ENCODE data around the gene RHBDD3.
"Not testable (repeated sequence)": the region's sequence is repeated elsewhere in the genome, so short reads cannot be mapped to it uniquely, and the experiment has no call there.

Gene RHBDD3

DNA sequence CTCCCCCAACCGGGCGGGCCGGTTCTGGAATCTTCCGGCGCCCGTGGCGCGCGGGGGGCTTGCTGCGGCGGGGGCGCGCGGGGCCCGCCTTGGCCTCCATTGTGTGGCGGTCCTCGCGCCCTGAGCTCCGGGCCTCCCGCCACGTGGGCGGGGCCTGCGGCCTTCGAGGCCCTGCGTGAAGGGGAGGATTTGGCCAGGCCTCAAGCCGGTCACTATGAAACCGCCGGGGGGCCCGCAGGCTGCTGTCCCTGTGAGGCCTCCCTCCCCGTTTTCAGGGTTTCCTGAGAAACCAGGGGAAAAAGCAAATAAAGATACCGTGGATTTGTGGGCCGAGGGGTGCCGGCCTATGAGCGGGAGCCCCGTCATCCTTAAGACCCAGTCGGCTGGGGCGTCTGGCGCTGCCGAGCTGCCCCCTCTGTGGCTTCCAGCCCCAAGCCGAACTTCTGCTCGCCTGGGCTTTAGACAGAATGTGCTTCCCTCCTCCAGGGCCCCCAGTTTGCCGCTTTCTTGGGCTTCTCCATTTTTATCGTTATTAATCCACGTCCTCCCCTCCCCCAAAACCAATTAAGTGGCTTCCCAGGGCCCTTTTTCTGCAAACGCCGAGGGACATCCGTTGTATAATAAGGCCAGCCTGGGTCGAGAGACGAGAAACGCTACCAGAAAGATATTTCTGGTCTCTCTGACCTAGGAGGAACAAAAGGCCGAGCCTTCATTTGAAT lies 889 bp upstream of the RHBDD3 start:
- DNase-seq, result no peak

DNA sequence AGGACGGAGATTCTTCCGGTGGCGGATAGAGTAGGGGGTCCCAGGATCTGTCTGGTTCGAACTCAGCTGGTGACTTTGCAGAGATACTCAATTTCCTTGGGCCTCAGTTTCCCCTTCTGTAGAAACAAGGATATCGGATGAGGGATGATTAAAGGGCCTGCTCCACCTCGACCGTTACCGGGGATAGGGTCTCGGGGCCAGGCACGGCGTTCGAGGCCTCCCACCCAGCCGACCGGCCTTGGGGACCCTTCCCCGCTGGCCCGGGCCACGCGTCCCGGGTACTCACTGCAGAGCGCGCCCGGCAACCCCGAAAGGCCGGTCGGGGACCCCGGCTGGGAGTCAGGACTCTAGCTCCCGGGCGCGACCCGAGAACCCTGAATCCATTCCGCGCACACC lies 321 bp downstream of the RHBDD3 start:
- no peak for DNase-seq

DNA sequence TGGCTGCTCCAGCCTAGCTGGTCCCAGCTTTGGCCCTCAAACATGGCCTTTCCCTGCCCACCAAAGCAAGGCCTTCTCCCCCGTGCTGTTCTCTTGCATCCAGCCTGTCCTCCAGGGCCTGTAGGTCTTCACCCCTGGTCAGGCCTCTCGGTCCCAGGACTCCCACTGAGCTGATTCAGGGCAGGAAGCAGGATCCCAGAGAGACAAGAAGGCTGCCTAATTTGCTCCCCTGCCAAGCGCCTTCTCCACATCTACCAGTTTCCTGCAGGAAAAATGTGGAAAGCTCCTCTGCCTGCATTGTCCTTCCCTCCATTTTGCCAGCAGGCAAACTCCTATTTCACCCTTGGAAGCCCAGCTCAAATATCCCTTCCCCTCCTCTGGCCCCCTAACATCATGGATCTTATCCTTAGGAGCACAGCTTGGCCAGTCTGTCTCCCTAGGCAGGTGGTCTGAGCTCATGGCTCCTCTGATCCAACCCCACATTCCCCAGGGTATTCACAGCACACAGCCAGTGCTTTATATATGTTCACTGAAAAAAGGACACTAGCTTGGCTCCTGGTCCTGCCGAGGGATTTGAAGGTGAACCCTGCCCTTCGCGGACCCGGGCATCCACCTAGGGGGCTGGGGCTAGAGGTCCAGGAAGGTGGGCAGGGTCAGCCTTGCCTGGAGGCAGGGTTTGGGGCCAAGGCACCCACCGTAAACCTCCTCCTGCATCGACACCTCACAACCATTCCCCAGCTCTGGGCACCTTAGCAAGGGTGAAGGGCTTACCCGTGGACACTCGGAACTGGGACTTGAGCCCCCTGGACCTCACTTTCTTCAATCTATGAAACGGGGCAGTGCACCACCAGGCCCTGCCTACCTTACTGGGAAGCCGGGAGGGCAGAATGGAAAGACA lies 968 bp downstream of the RHBDD3 start:
- DNase-seq, result no peak

DNA sequence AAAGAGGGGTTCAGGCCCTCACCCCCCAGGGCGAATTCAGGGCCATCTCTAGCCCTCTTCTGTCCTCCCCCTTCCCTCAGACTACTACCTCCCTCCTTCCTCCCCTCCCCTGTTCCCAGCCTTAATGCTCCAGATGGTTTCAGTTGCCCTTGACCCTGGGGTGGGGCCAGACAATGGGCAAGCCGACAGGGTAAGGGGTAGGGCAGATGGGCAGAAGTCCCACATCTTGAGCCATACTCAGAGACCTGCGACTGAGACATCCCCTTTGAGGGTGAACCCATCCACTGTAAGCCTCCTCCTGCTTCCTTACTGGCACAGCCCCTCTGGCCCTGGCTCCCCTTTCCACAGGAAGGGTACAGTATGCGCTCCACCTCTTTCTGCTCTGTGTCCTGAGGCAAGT lies 1.9 kb downstream of the RHBDD3 start:
- no peak for DNase-seq

DNA sequence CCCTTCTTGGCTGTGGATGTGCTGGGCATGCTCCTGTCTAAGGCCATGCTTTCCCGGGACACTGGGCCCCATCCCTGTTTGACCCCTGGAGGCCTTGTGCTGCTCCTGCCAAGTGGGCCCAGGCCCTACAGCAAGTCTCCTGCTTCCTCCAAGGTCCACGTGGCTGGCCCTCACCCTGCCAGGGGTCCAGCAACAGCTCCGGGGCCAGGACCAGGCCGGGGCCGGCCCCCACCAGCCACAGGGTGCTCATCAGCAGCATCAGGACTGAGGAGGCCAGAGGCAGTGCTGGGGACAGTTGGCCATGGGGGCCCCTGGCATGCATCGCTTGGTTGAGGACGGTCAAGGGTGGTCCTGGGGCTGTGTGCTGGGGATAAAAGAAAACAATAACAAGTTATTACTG lies 2.5 kb downstream of the RHBDD3 start:
- DNase-seq, result no peak

DNA sequence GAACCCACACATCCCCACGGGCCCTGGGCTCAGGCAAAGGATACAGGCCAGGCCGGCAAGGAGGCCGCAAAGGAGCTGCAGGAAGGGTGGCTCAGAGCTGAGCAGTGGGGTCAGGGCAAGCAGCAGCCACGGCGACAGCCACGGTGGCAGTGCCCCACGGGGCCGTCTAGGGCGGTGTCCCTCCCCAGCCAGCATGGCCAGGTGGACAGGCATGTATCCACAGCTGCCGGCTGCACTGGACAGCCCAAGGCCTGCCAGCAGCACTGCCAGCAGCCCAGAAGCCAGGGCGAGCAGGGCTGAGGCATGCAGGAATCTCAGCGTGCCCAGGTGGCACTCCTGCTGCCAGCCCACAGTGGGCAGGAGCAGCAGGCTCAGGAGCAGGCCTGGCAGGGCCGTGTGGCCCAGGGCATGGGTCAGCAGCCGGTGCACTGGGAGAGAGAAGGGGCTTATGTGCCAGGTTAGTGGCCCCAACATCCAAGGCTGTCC lies 3.9 kb downstream of the RHBDD3 start:
- DNase-seq, result no peak

DNA sequence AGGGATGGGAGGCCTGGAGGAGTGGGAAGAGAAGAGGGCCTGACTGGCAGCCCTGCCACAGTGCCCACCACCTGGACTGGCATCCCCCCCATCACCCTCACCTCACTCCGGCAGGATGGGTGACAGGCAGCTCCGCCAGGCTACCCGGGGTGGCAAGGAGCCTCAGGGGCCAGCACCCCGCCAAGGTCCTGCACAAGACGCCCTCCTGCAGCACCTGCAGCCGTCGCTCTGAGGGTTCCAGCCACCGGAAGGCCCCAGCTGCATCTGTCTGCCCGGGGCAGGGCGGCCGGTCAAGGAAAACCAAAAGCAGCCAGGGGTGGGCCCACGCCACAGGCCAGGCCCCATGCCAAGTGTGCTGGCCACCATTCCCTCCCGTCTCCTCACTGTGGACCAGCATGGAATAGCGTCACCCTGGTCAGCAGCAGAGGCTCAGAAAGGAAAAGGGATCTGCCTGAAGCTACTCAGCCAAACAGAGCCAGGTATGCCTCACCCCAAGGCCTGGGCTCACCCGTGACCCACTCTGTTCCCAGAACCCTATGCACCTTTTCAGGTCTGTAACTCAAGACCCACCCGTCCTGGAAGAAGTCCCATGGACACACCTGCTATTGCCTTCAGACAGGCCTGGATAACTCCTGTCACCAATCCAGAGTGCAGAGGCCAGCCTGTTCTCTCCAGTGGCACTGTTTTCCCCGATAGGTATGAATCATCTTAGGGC lies 7.0 kb downstream of the RHBDD3 start:
- DNase-seq, result no peak

DNA sequence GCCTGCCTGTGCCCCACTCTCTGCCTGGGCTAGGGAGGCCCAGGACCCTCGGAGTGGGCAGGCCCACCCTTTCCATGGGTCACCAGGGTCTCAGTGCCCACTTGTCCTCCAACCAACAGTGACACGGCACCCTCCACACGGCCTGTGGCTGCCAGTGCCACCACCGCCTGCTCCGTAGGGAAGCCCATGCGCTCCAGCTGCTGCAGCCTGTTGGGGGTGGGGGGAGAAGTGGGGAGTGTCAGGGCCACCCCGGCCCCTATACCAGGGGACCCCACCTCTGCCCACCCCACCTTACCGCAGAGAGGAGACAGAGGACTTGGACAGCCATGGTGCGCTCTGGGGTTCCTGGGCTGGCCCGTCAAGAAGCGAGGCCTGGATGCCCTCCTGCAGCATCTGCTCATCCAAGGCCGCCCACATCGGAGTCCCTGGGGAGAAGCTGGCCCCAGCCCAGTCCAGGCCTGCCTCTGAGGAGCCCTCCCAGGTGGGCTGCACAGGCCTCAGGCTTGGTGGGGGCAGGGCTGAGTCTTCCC lies 7.7 kb downstream of the RHBDD3 start:
- DNase-seq, result no peak

DNA sequence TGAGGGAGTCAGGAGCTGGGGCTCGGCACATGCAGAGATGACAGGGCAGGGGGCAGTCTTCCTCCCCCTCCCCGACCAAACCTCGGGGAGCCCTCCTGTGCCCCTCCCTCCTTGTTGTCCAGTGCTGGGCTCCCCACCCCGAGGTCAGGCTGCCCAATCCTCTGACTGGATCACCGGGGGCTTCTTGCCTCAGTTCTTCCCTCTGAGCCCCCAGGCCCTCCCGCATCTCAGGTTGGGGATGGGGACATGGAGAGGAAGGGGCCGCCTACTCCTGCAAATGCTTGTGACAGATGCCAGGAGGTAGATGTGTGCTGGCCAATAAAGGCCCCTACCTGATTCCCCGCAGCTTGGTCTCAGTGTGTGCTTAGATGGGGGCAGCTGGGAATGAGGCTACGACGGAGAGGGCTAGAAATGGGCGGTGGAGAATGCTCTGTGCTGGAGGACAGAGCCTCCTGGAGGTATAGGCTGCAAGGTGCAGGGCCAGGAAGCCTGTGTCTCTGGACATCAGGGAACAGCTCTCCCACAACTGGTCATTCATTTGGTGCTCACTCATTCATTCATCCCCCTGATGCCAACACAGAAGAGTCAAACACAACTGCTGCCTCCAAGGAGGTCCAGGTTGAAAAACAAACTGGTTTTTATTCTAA lies 8.4 kb downstream of the RHBDD3 start:
- no peak for DNase-seq

DNA sequence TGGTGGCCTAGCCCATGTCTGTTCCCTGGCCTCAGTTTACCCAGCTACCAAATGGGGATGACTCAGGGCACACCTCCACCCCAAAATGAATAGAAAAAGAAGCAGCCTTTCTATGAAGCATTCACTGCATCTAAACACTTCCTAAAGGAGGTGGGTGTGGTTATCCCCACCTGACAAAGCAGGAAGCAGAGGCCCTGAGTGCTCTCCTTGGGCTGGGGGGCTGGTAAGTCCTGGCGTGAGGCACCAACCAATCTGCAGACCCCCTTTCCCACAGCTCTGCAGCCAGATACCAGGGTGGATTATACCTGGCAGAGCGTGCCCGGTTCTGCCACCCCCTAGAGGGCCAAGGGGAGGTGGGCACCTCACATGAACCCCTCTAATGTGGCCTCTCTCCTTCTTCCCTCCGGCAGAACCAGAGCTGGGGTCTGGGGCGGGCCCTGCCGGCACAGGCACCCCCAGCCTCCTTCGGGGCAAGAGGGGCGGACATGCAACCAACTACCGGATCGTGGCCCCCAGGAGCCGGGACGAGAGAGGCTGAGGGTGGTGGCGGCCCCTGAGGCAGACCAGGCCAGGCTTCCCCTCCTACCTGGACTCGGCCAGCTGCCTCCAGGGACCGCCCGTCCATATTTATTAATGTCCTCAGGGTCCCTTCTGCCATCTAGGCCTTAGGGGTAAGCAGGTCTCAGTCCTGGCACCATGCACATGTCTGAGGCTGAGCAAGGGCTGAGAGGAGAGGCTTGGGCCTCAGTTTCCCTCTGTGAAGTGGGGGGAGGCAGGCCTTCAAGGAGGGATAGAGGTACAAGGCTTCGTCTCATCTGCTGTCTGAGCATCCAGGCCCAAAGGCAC lies 9.2 kb downstream of the RHBDD3 start:
- no peak for DNase-seq

DNA sequence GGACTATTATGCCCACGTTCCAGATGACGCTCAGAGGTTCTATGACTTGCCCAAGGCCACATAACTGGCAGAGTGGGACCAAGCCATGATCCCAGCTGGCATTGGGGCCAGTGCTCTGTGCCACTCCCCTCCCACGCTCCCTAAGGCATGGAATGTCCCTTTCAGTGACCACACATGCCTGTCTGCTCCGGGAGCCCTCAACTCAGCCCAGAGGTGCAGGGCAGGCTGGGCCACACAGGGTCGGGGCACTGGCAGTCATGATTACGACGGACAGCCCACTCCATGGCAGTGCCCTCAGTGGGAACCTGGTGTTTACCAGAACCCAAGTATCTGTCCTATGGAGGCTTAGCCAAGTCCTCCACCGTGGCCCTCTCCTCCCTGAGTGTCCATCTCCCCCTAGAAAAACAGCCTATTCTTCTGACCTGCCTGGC lies 10.0 kb downstream of the RHBDD3 start:
- DNase-seq, result no peak

DNA sequence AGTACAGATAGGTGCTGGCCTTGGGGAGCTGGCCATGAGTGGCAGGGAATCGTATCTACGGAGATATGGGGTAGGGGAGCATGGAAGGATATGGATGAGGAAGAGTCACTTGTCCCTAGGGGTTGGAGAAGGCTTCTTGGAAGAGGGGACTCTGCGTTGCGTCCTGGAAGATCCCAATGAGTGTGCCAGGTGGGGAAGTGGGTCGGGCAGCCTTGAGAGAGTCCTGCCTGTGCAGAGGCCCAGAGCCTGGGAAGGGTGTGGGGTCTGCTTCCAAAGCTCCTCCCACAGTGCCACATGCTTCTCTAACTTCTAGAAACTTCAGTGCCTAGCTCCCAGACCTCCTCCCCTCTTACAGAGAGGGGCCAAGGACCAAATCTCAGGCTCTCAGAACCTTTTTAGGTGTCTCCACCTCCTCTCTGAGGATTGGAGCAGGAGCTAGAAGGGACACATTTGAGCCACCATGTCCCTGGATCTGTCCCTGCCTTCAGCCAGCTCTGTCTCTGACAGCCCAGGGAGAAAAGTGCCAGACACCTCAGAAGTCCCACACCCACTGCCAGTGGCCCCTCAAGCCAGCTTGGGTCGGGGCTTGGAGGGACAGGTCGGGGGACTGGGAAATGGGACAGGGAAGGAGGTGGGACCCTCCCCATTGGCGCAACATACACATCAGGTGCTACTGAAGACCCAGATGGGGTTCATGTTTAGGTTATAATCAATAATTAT lies 11.0 kb downstream of the RHBDD3 start:
- DNase-seq, result no peak

DNA sequence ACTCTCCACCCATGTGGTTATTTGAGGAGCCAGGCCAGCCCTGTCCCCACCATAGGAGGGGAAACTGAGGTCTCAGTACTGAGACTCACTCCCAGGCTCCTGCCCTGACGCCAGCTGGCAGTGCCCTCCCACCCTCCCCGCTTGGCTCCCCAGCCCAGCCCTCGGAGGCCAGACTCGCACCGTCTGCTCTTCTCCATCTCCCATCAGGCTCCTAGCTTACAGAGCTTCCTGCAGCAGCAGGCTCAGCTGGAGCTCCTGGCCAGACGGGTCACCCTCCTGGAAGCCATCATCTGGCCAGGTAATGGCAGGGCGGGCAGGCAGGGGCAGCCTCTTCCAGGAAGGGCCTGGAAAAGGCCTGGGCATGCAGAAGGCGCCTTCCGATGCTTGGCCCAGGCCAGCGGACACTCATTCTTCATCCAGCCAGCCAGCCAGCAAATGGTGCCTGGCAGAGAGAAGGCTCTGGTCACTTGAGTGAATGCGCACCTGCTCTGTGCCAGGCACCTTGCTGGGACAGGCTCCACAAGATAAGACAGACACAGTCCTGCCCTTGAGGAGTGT lies 12.6 kb downstream of the RHBDD3 start:
- no peak for DNase-seq

DNA sequence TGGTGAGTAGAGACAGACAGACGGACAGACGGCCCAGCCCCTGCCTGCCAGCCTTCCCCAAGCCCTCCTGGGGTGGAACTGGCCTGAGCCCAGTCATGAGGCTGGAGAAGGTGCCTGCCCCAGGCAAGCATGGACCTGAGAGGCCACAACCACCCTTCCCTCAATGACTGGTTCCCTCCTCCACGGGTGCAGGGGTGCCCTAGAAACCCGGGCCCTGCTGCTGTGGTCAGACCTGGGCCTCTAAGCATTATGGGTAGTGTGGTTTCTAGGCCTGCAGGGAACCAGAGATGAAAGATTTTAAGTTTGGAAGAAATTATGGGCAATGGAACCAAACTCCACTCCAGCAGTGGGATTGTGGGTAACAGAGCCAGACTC lies 13.5 kb downstream of the RHBDD3 start:
- DNase-seq, result no peak

DNA sequence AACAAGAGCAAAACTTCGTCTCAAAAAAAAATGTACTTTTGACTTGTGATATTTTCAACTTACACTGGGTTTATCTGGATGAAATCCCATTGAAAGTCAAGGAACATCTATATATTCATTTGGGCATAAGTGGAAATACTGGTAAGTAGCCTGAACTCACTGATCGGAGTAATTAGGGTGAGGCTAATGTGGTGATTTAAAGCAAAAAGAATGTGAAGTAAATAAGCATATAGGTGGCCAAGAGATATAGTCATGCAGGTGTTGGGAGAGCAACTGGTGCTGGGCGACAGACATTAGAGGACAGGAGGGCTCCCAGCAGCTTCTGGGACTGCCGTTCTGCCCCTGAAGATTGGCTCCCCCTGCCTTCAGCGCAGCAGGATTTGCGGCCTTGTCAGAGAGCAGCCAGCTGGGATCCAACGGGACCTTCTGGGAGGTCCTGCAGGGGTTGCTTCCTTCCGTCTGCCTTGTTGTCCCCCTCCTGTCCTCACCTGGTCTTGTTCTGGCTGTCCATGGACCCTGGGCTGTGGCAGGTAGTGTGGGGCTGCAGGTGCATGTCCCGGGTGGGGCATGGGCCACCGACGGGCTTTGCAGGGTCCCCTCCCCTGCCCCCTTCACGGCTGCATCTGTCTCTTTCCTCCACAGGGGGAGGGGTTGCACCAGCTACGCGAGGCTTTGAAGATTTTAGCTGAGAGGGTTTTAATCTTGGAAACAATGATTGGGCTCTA lies 14.1 kb downstream of the RHBDD3 start:
- DNase-seq, result no peak

DNA sequence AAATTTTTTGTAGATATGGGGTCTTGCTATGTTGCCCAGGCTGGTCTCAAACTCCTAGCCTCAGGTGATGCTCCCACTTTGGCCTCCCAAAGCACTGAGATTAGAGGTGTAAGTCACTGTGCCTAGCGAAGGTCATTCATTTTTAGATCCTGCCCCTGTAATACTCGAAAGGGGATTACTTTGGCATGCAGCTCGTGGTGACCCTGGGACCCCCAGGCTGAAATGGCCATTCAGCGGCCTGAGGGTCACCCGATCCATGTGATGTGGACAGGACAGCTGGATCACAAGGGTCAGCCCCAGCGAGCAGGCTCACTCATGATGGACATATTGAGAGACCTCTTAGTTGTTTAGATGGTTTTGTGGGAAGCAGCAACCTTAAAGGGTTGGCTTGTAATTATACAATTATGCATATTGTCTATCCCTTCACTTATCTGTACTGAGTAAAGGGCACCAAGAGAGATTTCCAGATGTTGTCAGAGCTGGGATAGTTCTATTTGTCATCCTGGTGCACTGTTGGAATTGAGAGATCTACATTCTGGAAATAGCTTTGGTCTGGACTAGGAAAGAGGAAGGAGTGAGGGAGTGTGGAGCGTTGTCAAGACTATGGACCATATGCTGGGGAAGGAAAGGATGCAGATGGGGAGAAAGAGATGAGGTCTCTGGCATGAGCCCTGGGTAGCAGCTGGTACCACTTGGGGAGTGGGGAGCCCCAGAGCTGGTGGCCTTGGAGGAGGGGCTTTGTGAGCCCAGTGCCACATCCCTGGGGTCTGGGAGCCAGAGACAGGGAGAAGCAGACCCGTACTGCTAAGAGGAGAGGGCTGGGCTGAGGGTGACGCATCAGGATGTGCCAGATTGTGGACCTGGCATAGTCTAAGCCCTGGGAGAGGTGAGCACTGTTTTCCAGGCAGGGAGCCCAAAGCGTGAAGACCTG lies 15.5 kb downstream of the RHBDD3 start:
- DNase-seq, result no peak

DNA sequence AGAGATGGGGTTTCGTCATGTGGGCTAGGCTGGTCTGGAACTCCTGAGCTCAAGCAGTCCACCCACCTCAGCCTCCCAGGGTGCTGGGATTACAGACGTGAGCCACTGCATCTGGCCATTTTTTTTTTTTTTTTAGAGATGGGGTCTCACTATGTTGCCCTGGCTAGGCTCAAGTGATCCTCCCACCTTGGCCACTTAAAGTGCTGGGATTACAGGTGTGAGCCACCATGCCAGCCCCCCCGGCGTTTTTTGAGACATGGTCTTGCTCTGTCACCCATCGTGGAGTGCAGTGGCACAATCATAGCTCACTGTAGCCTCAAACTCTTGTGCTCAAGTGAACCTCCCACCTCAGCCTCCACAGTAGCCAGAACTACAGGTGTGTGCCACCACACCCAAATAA lies 16.5 kb downstream of the RHBDD3 start:
- no peak for DNase-seq

DNA sequence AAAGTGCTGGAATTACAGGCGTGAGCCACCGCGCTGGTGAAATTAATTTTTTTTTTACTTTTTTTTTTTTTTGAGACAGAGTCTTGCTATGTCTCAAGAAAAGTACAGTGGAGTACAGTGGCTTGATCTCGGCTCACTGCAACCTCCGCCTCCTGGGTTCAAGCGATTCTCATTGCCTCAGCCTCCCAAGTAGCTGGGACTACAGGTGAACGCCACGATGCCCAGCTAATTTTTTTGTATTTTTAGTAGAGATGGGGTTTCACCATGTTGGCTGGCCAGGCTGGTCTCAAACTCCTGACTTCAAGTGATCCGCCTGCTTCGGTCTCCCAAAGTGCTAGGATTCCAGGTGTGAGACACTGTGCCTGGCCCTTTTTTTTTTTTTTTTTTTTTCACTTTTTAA lies 19.9 kb downstream of the RHBDD3 start:
- DNase-seq, result not testable (repeated sequence)

Data from NCI-H187 (cell line).